Activated T-cell treated with anti-CD3 and anti-CD28 coated beads for 48 hours (primary cell): ENCODE data around the gene KHDRBS2.
"Not testable (repeated sequence)": the region's sequence is repeated elsewhere in the genome, so short reads cannot be mapped to it uniquely, and the experiment has no call there.

Experiments
- DNase-seq: peaks from one replicate; pipeline ENCODE4 v3.0.0-alpha.2; 2020; ENCODE audit warnings: low read depth

Gene KHDRBS2

GRCh38 chr6:61867635-61868034 is 418.4 kb downstream of the KHDRBS2 start:
- DNase-seq = no peak

- DNase-seq = no peak
These were observed 428.5 kb downstream of the KHDRBS2 start for GRCh38 chr6:61857541-61857940.

DNA sequence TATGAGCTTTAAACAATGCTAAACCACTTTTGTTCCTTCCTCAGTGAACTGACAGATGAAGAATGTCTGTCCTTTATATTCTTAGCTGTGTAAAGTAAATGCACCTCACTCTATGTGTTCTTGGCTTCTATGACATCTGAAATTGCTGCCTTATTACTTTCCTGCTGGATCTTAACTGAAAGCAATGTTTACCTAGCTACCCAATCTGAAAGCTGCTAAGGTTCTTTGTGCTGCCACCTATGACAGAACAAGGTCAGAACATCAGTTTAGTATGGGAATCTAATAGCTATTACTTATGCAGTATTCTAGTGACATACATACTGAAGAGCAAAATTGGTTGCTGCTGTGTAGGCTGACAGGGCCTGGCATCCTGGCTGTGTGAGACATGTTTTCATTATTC is 444.1 kb downstream of the KHDRBS2 start:
- no peak for DNase-seq

GRCh38 chr6:61835237-61835636 is 450.8 kb downstream of the KHDRBS2 start:
- no peak for DNase-seq

DNA sequence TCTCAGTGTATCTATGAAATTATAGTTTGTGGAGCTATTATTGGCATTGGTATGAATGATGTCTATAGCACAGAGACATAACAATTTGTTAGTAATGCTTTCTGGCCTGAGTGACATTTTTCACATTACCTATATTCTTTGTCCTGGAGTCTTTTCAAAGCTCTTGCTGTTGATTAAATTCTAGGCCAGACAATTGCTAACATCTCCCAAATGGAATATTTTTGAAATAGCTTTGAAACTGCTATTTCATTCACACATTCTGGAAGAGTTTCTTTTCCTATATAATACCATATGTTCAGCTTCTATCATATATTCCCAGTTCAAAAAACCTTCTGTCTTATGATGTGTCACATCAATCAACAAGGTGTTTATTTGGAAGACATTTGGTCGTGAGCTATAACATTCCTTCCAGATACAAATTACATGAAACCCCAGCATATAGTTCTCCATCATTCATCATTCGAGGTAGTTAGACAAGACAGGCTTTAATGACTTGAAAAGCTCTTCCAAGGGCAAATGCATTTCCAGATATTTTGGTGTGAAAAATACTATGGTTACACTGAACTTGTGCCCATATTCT is 452.8 kb downstream of the KHDRBS2 start:
- DNase-seq = no peak

DNA sequence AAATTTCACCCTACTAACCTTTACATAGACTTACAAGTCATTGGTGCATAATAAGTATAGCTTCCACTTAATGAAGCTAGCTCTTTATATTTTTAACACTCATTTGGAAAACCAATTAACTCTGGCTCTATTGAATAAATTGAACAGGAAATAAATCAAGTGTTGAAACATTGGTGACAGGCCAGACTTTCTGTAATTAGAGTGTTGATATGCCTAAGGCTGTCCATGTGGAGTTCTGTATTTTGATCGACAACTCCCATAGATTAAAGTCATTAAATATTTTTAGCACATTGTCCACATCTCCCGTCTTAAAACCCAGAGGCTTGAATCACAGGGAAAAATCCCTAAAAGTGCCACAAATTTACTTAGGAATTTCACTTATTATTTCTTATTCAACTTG is 468.3 kb downstream of the KHDRBS2 start:
- DNase-seq = no peak

DNA sequence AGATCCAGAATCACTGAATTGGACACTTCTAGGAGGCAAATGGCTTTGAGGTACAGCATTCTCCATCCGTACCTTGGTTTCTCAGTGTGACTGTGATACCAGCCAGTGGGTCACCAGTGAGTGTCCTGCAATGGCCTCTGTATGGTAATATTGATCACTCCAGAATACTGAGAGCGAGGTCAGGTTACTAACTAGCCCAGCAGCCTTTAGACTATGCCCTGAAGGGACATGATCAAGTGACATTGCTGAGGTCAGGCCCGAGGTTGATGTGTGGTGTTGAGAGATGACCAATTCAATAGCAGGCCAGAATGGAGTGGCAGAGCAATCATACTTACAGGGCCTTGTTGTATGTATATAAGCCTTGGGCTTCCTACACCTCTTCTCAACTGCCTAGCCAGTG is 476.0 kb downstream of the KHDRBS2 start:
- no peak for DNase-seq

- DNase-seq = no peak
These were observed 476.9 kb downstream of the KHDRBS2 start for GRCh38 chr6:61809004-61809595.

DNA sequence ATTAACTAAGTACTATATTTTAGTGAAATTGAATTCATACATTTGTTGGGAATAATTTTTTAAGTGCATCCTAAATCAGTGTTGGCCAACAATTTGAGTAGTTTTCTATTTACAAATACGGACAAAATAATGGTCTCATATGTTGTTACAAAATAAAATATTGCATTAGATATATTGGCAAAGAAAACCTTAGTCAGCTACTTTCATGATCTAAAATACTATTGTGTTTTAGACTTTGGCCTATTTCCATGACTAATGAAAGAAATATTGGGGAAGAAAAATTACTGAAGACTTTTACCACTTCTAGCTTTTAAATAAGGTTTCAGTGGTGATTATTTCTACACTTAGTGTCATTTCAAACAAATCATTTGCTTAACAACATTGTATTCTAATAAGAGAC is 498.0 kb downstream of the KHDRBS2 start:
- no peak for DNase-seq

- not testable (repeated sequence) for DNase-seq
These were observed 516.6 kb downstream of the KHDRBS2 start for GRCh38 chr6:61769446-61769845.

GRCh38 chr6:61755739-61756138 is 530.3 kb downstream of the KHDRBS2 start:
- no peak for DNase-seq

GRCh38 chr6:61751986-61752385 is 534.0 kb downstream of the KHDRBS2 start:
- no peak for DNase-seq

DNA sequence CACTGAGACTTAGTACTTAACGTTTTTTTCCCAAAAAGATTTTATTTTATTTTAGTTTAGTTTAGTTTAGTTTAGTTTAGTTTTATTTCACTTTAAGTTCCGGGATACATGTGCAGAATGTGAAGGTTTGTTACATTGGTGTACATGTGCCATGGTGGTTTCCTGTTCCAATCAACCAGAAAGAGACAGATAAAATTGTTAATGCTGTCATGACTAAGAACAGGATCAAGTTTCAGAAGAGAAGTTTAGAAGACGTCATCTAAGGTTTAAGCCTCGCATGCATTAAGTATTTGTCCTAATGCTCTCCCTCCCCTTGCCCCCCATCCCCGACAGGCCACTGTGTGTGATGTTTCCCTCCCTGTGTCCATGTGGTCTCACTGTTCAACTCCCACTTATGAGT is 540.0 kb downstream of the KHDRBS2 start:
- no peak for DNase-seq

GRCh38 chr6:61711849-61712248 is 574.2 kb downstream of the KHDRBS2 start:
- DNase-seq = no peak

DNA sequence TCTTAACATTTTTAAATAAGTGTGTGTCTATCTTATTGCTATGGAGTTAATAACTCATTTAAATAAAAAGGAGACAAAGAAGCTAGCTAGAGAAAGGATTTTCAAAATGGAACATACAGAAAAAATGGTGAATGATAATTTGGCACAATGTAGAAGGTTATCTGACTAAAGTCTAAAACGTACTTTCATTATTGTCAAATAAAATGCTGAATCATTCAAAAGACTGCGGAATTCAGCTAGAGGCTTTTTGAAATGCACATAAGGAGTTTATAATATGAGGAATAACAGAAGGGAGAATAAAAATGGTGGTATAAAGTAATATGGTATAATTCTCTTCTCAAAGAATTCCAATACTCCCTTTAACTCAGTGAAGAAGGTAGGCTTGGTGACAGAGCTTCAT is 597.9 kb downstream of the KHDRBS2 start:
- no peak for DNase-seq

DNA sequence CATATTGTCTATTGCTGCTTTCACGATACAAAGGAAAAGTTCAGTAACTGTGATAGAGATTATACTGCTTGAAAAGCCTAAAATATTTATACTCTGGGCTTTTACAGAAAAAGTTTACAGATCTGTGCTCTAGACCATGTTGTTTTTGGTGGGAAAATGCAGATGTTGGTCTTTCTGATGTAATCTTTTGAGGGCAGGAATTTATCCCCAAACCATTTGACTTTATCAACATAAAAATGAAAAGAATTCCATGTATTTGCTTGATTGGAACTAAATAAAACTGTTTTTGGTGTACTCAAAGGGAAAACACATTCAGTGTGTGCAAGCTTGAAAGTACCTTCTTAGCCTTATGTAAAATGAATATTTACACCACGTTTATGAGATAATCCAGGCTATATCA is 603.5 kb downstream of the KHDRBS2 start:
- DNase-seq = no peak

DNA sequence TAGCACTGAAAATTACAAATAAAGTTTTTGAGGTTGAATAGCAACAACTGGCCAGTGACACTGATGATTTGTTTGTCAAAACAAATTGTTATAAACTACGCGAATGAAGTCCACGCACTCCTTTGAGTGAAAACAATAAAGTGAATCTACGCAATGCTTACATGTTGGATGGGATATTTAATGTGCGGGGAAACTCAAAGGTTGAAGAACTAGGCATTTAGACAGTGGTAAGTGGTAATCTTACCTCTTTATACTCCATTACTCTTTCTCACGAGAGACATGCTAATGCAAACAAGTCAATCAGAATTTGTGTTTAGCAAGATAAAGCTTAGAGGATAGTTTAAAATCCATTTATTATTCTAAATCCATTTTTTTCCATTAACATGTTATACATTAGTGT is 606.4 kb downstream of the KHDRBS2 start:
- DNase-seq = no peak

- no peak for DNase-seq
These were observed 610.3 kb downstream of the KHDRBS2 start for GRCh38 chr6:61675734-61676133.

DNA sequence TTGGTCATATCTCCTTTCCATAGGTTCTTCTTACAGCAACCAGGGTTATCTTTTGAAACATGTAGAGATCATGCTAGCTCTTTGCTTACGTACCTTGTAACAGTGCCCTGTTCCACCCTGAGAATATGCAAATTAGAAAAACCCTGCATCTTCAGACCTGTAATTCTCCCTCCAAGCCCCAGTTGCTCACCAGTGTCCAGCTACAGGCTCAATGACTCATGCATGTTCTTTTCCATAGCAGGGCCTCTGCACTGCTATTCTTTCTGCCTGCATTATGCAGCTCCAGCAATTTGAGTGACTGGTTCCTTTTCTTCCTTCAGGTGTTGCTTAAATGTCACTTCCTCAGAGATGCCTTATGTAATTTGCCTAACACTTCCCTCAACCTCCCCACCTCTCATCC is 636.2 kb downstream of the KHDRBS2 start:
- DNase-seq = no peak

- no peak for DNase-seq
These were observed 645.6 kb downstream of the KHDRBS2 start for GRCh38 chr6:61640463-61640862.
